Uterus (tissue), 2 donors: ENCODE data around the gene MNS1.
A peak's percentile ranks its signal among the peaks of the same experiment; 100 is the strongest.

Source experiments
- CTCF ChIP-seq, 4 experiments: fragments of 200-600 bp in 2 of 4; fragments of 450-650 bp in 2 of 4; sonication (generic) in 2 of 4; IDR thresholded peaks; one replicate each; pipeline ENCODE4 v1.5.1; 2016 to 2019; ENCODE audit warnings: antibody characterized with exemption in 4 of 4, mild to moderate bottlenecking in 2 of 4, moderate library complexity in 1 of 4
- POLR2A ChIP-seq, 2 donors: fragments of 450-650 bp; IDR thresholded peaks; one replicate each; pipeline ENCODE4 v1.6.1; 2016; ENCODE audit warnings: antibody characterized with exemption in 2 of 2, mild to moderate bottlenecking in 1 of 2, moderate library complexity in 1 of 2

GRCh38 chr15:56496635-56497034 lies 31.7 kb upstream of the MNS1 start:
- TF ChIP-seq CTCF (IDR thresholded peaks at IDR 0.05) (peak; percentile 67 to 80 (median 74)), POLR2A (IDR thresholded peaks at IDR 0.05) (no peak)
